ENCODE results near the gene XIRP1.
A peak's percentile ranks its signal among the peaks of the same experiment; 100 is the strongest.

The XIRP1 gene

GRCh38 chr3:39158148-39158715 lies 34.2 kb downstream of the XIRP1 start:
- DNase-seq: no peak

- DNase-seq: no peak
These were observed 35.0 kb downstream of the XIRP1 start for GRCh38 chr3:39157359-39157758.

- DNase-seq: no peak
These were observed 36.0 kb downstream of the XIRP1 start for GRCh38 chr3:39156421-39156820.

GRCh38 chr3:39154280-39155021 lies 37.9 kb downstream of the XIRP1 start:
- DNase-seq: no peak

- no peak for DNase-seq
These were observed 38.5 kb downstream of the XIRP1 start for GRCh38 chr3:39153977-39154279.

GRCh38 chr3:39150803-39151631 lies 41.4 kb downstream of the XIRP1 start:
- peak; percentile 85 to 89 (median 85) for DNase-seq

GRCh38 chr3:39150148-39150802 lies 42.1 kb downstream of the XIRP1 start:
- peak; percentile 68 to 71 (median 70) for DNase-seq

- DNase-seq: no peak
These were observed 42.8 kb downstream of the XIRP1 start for GRCh38 chr3:39149498-39150147.

- DNase-seq: peak; percentile 87 to 94 (median 92)
These were observed 43.3 kb downstream of the XIRP1 start for GRCh38 chr3:39149059-39149455.

- DNase-seq: peak; percentile 65 to 81 (median 72)
These were observed 43.8 kb downstream of the XIRP1 start for GRCh38 chr3:39148435-39149058.

- DNase-seq: peak; percentile 55 to 69 (median 63)
These were observed 44.5 kb downstream of the XIRP1 start for GRCh38 chr3:39147711-39148434.

- peak; percentile 92 to 95 (median 93) for DNase-seq
These were observed 45.5 kb downstream of the XIRP1 start for GRCh38 chr3:39146611-39147591.

- DNase-seq: peak; percentile 94 to 95 (median 95)
These were observed 46.3 kb downstream of the XIRP1 start for GRCh38 chr3:39146083-39146501.

- DNase-seq: no peak
These were observed 47.5 kb downstream of the XIRP1 start for GRCh38 chr3:39144748-39145380.

- DNase-seq: peak in 1 of 3 donors; percentile 6
These were observed 48.2 kb downstream of the XIRP1 start for GRCh38 chr3:39144095-39144747.

GRCh38 chr3:39143051-39143885 lies 49.1 kb downstream of the XIRP1 start:
- DNase-seq: peak in 1 of 3 donors; percentile 9

- DNase-seq: peak in 2 of 3 donors; percentile 39 to 60
These were observed 50.3 kb downstream of the XIRP1 start for GRCh38 chr3:39142067-39142466.
